Naive thymus-derived CD8-positive, alpha-beta T cell (primary cell): ENCODE results near the gene ZMIZ1. TPM values are rescaled to one million over a fixed set of nuclear protein-coding genes. Genes with fewer than 3 reads are reported as not detected.
A peak's percentile ranks its signal among the peaks of the same experiment; 100 is the strongest.

Source experiments
- ATAC-seq, 2 donors: fragments of 150-1000 bp; cut with Tn5 transposase in 1 of 2; sonication (Bioruptor Pico), chemical (Tn5 transposase) in 1 of 2; 1 replicate in 1 of 2; 2 replicates in 1 of 2; pipeline ENCODE4 v1.10.0; 2021; ENCODE audit warnings: mild to moderate bottlenecking in 2 of 2, moderate library complexity in 2 of 2
- POLR2A ChIA-PET: fragments of 350-600 bp; sonication (Branson Sonifier 250); formaldehyde crosslinking; loops from one replicate; lab custom pipeline; 2021; ENCODE audit warnings: antibody characterized with exemption; lab: Charles Lee
- DNase-seq, 10 donors: peaks; one replicate each; pipeline versions ENCODE4 v3.0.0 to v3.0.0-alpha.2; 2020 to 2022
- H3K27ac Mint-ChIP-seq, 10 donors: one replicate each; pipeline ENCODE4 v1.8.0; 2020 to 2022; ENCODE audit warnings: mild to moderate bottlenecking in 10 of 10, mixed read lengths in 10 of 10, moderate library complexity in 4 of 10, inconsistent platforms in 1 of 10
- H3K27me3 Mint-ChIP-seq, 5 donors: one replicate each; pipeline ENCODE4 v1.8.0; 2021 to 2022; ENCODE audit warnings: mixed read lengths in 5 of 5
- H3K36me3 Mint-ChIP-seq, 3 donors: one replicate each; pipeline ENCODE4 v1.8.0; 2020 to 2022; ENCODE audit warnings: mixed read lengths in 3 of 3, mild to moderate bottlenecking in 2 of 3, inconsistent platforms in 1 of 3
- H3K4me1 Mint-ChIP-seq, 4 donors: one replicate each; pipeline ENCODE4 v1.8.0; 2021 to 2022; ENCODE audit warnings: mixed read lengths in 4 of 4
- H3K4me3 Mint-ChIP-seq, 10 donors: one replicate each; pipeline ENCODE4 v1.8.0; 2020 to 2022; ENCODE audit warnings: mild to moderate bottlenecking in 10 of 10, mixed read lengths in 10 of 10, moderate library complexity in 6 of 10, inconsistent platforms in 1 of 10
- H3K9me3 Mint-ChIP-seq, 9 donors: one replicate each; pipeline ENCODE4 v1.8.0; 2020 to 2022; ENCODE audit warnings: mixed read lengths in 9 of 9, mild to moderate bottlenecking in 3 of 9, inconsistent platforms in 1 of 9, moderate library complexity in 1 of 9
- polyA plus RNA-seq, 3 donors: library from polyadenylated mRNA; unstranded; fragments of 300-500 nt; fragmentation: Illumina TruSeq; gene quantifications; one replicate each; pipeline ENCODE4 v1.2.3, GENCODE V29; 2021
- total RNA-seq, 8 experiments: library from RNA in 2 of 8; stranded (reverse) in 2 of 8; gene quantifications; one replicate each; pipeline ENCODE4 v1.2.3 and lab custom pipeline; 2021 to 2026

ZMIZ1 gene
- total and polyA plus RNA-seq, 5 experiments from 2014 or later: 1.4 to 11.6 (median 2.7) TPM

DNA sequence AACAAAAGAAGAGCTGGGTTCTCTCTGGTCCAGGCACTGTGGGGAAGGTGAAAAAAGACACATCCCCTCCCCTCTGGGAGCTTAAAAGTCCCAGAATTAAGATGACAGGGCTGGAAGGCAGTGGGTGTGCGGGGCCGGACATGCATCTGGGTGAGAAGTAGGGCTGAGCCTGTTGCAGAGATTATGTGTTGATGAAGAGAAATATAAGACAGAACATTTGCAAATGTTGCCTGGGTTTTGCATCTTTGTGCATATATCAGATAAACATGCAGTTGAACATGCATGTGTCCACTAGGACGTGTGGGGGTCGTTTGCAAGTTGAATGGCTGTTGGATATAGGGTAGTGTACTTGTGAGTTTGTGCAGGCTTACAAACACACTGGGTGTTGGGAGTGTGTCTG is 184.2 kb downstream of the ZMIZ1 start:
- DNase-seq (no peak), ATAC-seq (no peak)
- Mint-ChIP-seq H3K27ac (peak overlapping the region in 2 of 10 donors; percentile 23 to 30), H3K36me3 (peaks cover 0 to 4% (median 0%) of the 10 kb centered on the region in 3 donors), H3K4me3 (no peak overlapping the region), H3K9me3 (no peaks in the 10 kb centered on the region), H3K4me1 (peaks cover 4 to 64% (median 15%) of the 10 kb centered on the region in 4 donors), H3K27me3 (no peaks in the 10 kb centered on the region)
- POLR2A ChIA-PET: no interaction called here

DNA sequence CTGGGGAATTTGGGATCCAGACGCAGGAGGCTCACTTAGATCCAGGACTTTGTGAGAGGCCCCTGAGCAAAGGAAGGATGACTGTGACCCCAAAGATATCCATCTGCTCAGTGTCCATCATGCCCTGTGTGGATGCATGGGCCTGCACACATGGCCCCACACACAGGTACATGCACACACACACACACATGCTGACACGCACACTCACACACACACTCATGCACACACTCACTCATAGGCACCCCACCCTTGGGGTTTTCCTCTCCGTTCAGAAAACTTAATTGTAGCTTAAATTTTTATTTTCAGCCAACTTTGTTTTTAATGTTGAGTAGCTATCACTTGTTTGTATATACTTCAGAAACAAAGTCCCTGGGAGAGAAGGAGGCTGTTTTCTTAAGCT is 184.9 kb downstream of the ZMIZ1 start:
- POLR2A ChIA-PET: no interaction called here
- Mint-ChIP-seq H3K4me3 (no peak overlapping the region), H3K4me1 (peaks cover 0 to 59% (median 12%) of the 10 kb centered on the region in 4 donors), H3K9me3 (no peaks in the 10 kb centered on the region), H3K27ac (peak overlapping the region in 1 of 10 donors; percentile 17), H3K27me3 (no peaks in the 10 kb centered on the region), H3K36me3 (peaks cover 0 to 4% (median 0%) of the 10 kb centered on the region in 3 donors)
- ATAC-seq (no peak), DNase-seq (no peak)

- no peak for ATAC-seq
- no peaks in the 10 kb centered on the region for H3K27me3 Mint-ChIP-seq
- peaks cover 0 to 4% (median 0%) of the 10 kb centered on the region in 3 donors for H3K36me3 Mint-ChIP-seq
- H3K4me1 Mint-ChIP-seq: peaks cover 0 to 57% (median 11%) of the 10 kb centered on the region in 4 donors
- no peak overlapping the region for H3K27ac Mint-ChIP-seq
- no peak for DNase-seq
- POLR2A ChIA-PET: no interaction called here
- H3K4me3 Mint-ChIP-seq: no peak overlapping the region
- H3K9me3 Mint-ChIP-seq: no peaks in the 10 kb centered on the region
Observed at GRCh38 chr10:79254333-79255006, 185.7 kb downstream of the ZMIZ1 start.

GRCh38 chr10:79255007-79255507 is 186.3 kb downstream of the ZMIZ1 start:
- peaks cover 0 to 56% (median 11%) of the 10 kb centered on the region in 4 donors for H3K4me1 Mint-ChIP-seq
- ATAC-seq: no peak
- no peaks in the 10 kb centered on the region for H3K27me3 Mint-ChIP-seq
- H3K9me3 Mint-ChIP-seq: no peaks in the 10 kb centered on the region
- DNase-seq: no peak
- peaks cover 0 to 4% (median 0%) of the 10 kb centered on the region in 3 donors for H3K36me3 Mint-ChIP-seq
- no peak overlapping the region for H3K27ac Mint-ChIP-seq
- H3K4me3 Mint-ChIP-seq: no peak overlapping the region
- POLR2A ChIA-PET: no interaction called here

GRCh38 chr10:79256264-79256806 is 187.6 kb downstream of the ZMIZ1 start:
- DNase-seq (no peak), ATAC-seq (no peak)
- POLR2A ChIA-PET: no interaction called here
- H3K9me3 Mint-ChIP-seq: no peaks in the 10 kb centered on the region
- H3K36me3 Mint-ChIP-seq: peaks cover 0 to 4% (median 0%) of the 10 kb centered on the region in 3 donors
- no peak overlapping the region for H3K27ac Mint-ChIP-seq
- H3K4me3 Mint-ChIP-seq: no peak overlapping the region
- H3K27me3 Mint-ChIP-seq: no peaks in the 10 kb centered on the region
- H3K4me1 Mint-ChIP-seq: peaks cover 0 to 46% (median 11%) of the 10 kb centered on the region in 4 donors

GRCh38 chr10:79258894-79259293 is 190.1 kb downstream of the ZMIZ1 start:
- H3K27me3 Mint-ChIP-seq: no peaks in the 10 kb centered on the region
- H3K27ac Mint-ChIP-seq: peak overlapping the region in 3 of 10 donors; percentile 15 to 62 (median 41)
- POLR2A ChIA-PET: no interaction called here
- peaks cover 0 to 48% (median 8%) of the 10 kb centered on the region in 4 donors for H3K4me1 Mint-ChIP-seq
- no peak overlapping the region for H3K4me3 Mint-ChIP-seq
- DNase-seq: no peak
- peaks cover 0 to 3% (median 2%) of the 10 kb centered on the region in 3 donors for H3K36me3 Mint-ChIP-seq
- no peak for ATAC-seq
- H3K9me3 Mint-ChIP-seq: no peaks in the 10 kb centered on the region

DNA sequence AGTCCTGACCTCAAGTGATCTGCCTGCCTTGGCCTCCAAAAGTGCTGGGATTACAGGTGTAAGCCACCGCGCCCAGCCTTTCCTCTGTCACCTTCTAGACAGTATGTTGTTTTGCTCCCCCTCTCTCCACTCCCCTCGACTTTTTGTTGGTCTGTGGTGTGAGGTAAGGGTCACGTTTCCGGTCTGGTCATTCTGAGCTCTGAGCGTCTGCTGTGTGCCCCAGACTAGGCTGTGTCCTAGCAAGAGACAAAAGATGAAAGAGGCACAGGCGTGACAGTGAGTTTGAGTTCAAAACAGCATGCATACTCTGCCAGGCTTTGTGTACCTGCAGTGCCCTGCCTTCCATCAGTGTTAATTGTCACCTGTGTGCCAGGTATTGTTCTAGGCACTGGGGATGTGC is 191.1 kb downstream of the ZMIZ1 start:
- H3K4me3 Mint-ChIP-seq: no peak overlapping the region
- peaks cover 0 to 53% (median 11%) of the 10 kb centered on the region in 4 donors for H3K4me1 Mint-ChIP-seq
- no peak for ATAC-seq
- peak overlapping the region in 3 of 10 donors; percentile 6 to 18 (median 15) for H3K27ac Mint-ChIP-seq
- DNase-seq: no peak
- no peaks in the 10 kb centered on the region for H3K9me3 Mint-ChIP-seq
- H3K36me3 Mint-ChIP-seq: peaks cover 0 to 3% (median 0%) of the 10 kb centered on the region in 3 donors
- H3K27me3 Mint-ChIP-seq: no peaks in the 10 kb centered on the region
- POLR2A ChIA-PET: no interaction called here

DNA sequence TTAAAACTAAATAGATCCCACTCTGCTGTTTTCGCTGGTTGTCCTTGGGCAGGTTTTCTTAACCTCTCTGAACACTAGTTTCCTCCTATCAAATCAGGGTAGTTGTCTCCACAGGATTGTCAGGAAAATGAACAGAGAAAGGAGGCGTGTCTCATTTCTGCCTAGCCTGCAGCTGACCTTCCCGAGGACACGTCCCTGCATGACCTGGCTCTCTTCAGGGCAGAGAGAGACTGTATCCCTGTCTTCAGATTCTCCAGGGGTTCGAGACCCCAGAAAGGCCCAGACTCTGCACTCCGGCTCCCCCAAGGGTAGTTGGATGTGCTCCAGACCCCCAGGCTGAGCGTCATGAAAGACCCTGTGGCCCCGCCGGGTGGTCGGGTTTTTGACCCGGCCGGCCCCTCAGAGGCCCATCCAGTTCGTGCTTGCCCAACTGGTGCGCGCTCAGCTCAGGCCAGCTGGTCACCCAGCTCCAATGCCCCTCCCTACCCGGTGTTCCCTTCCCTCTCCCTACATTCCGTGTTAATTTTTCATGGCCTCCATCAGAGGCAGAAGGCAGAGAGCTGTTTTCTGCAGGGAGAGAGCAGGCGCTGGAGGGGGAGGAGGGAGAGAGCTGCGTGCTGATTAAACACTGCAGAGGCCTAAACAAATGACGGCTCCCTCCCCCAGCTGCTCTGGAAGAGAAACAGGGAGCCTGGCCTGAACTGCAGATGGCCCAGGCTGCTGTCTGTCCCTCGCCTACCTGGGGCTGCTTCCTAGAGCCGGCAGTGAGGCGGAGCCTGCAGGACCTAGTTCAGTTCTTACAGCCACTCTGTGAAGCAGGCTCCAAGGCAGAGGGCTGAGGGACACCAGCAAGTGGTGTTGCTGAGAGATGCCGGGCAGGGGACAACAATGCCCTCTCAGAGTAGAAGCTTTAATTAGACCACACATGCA is 192.3 kb downstream of the ZMIZ1 start:
- Mint-ChIP-seq H3K4me1 (peaks cover 0 to 58% (median 13%) of the 10 kb centered on the region in 4 donors), H3K4me3 (no peak overlapping the region), H3K27ac (peak overlapping the region in 1 of 10 donors; percentile 48), H3K36me3 (peaks cover 0 to 3% (median 0%) of the 10 kb centered on the region in 3 donors), H3K9me3 (no peaks in the 10 kb centered on the region), H3K27me3 (no peaks in the 10 kb centered on the region)
- no peak for DNase-seq
- POLR2A ChIA-PET: no interaction called here
- ATAC-seq: no peak

- POLR2A ChIA-PET: no interaction called here
- Mint-ChIP-seq H3K4me3 (no peak overlapping the region), H3K27me3 (no peaks in the 10 kb centered on the region), H3K9me3 (no peaks in the 10 kb centered on the region), H3K27ac (peak overlapping the region in 2 of 10 donors; percentile 6 to 79), H3K4me1 (peaks cover 0 to 69% (median 14%) of the 10 kb centered on the region in 4 donors), H3K36me3 (peaks cover 0 to 3% (median 0%) of the 10 kb centered on the region in 3 donors)
- ATAC-seq: no peak
- DNase-seq: no peak
Observed at GRCh38 chr10:79262131-79262530, 193.4 kb downstream of the ZMIZ1 start.

DNA sequence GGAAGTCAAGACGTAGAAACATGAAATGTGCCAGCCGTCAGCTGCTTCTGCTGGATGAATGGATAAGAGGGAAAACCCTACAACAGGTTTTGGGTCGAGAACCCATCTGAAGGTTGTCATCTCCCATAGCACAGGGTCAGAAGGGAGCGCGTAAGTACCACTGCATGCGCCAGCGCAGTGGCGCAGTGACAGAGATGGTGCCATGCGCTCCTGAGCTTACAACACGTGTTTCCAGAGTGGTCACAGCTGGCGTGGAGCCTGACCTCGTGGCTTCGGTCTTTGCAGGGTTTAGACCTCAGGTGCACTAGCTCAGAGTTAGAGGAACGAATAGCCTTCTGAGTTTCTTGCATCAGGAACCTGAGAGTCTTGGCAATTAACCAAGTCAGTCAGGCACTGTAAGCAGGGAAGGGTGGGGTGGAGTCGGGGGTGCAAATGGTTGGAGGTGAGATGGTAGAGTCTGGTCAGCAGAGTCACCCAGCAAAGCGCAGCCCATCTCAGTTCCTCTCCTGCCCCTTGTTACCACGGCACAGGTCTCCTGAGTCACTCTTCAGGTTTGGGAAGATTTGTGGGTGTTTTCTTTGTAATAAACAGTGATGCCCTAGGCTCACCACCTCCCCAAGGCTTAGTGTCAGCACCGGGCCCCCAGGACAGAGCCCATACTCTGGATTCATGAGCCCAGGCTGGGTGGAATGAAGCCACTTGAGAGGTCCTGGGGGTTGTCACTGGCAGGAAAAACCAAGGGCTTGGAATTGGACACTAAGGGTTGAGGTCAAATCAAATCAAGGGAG is 194.4 kb downstream of the ZMIZ1 start:
- no peaks in the 10 kb centered on the region for H3K27me3 Mint-ChIP-seq

DNA sequence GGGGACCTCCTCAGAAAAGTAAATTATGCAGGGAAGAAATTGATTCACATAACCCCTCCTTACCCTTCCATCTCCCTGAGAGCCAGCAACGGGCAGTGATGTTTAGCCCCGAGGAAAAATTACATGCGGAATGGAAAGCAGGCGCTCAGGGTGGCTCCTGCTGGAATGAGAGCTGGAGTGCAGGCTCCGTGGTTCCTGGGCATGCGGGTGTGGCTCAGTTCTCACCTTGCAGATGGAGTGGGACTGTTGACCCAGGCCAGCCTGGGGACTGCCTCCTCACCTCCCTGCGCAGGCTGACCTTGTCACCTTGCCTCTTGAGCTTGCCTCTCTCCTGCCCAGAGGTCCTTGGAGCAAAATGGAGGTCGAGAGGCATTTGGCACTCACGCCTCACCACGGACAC is 195.2 kb downstream of the ZMIZ1 start:
- Mint-ChIP-seq H3K4me3 (no peak overlapping the region), H3K27me3 (no peaks in the 10 kb centered on the region), H3K27ac (peak overlapping the region in 2 of 10 donors; percentile 20 to 37), H3K4me1 (peaks cover 0 to 77% (median 17%) of the 10 kb centered on the region in 4 donors), H3K36me3 (peaks cover 0 to 3% (median 0%) of the 10 kb centered on the region in 3 donors), H3K9me3 (no peaks in the 10 kb centered on the region)
- DNase-seq (no peak), ATAC-seq (no peak)
- POLR2A ChIA-PET: no interaction called here

More for the DNA sequence above, 194.4 kb downstream of the ZMIZ1 start:
- DNase-seq (no peak), ATAC-seq (no peak)
- Mint-ChIP-seq H3K9me3 (no peaks in the 10 kb centered on the region), H3K4me3 (no peak overlapping the region), H3K36me3 (peaks cover 0 to 3% (median 0%) of the 10 kb centered on the region in 3 donors), H3K27ac (peak overlapping the region in 2 of 10 donors; percentile 36 to 43), H3K4me1 (peaks cover 0 to 75% (median 14%) of the 10 kb centered on the region in 4 donors)
- POLR2A ChIA-PET: no interaction called here

GRCh38 chr10:79264942-79265341 is 196.2 kb downstream of the ZMIZ1 start:
- POLR2A ChIA-PET: no interaction called here
- ATAC-seq: no peak
- no peaks in the 10 kb centered on the region for H3K9me3 Mint-ChIP-seq
- H3K36me3 Mint-ChIP-seq: peaks cover 0 to 3% (median 0%) of the 10 kb centered on the region in 3 donors
- H3K27ac Mint-ChIP-seq: no peak overlapping the region
- no peaks in the 10 kb centered on the region for H3K27me3 Mint-ChIP-seq
- peaks cover 4 to 76% (median 15%) of the 10 kb centered on the region in 4 donors for H3K4me1 Mint-ChIP-seq
- H3K4me3 Mint-ChIP-seq: no peak overlapping the region
- DNase-seq: no peak
